GM20000 (cell line): ENCODE measurements around the gene SMIM33.

ENCODE experiments used
- DNase-seq: peaks from one replicate; pipeline ENCODE4 v3.0.0; 2012; ENCODE audit warnings: low spot score
- CTCF ChIP-seq: IDR thresholded peaks from 2 replicates; pipeline ENCODE4 v1.5.1; 2012; ENCODE audit warnings: mild to moderate bottlenecking, control low read depth; ENCODE audit errors: extremely low read depth, missing control alignments

SMIM33 gene

GRCh38 chr5:139458580-139459407 is 12.0 kb upstream of the SMIM33 start:
- TF ChIP-seq CTCF, result no peak
- DNase-seq, result peak; percentile 68

GRCh38 chr5:139459451-139459934 is 11.3 kb upstream of the SMIM33 start:
- TF ChIP-seq CTCF, result no peak
- DNase-seq, result peak; percentile 44

GRCh38 chr5:139460455-139460854 is 10.3 kb upstream of the SMIM33 start:
- no peak for DNase-seq
- no peak for TF ChIP-seq CTCF

GRCh38 chr5:139461176-139461575 is 9.6 kb upstream of the SMIM33 start:
- TF ChIP-seq CTCF, result no peak
- DNase-seq, result no peak

- no peak for DNase-seq
Measured at GRCh38 chr5:139461698-139462097, 9.1 kb upstream of the SMIM33 start.

GRCh38 chr5:139462586-139463276 is 8.1 kb upstream of the SMIM33 start, which contains the start of gene ECSCR:
Gene ECSCR, minus strand, starts transcription at chr5:139462743. Its CDS starts 73 bp downstream, at chr5:139462670.
- TF ChIP-seq CTCF, result no peak
- DNase-seq, result no peak

More at GRCh38 chr5:139461698-139462097, 9.1 kb upstream of the SMIM33 start:
- TF ChIP-seq CTCF, result no peak

GRCh38 chr5:139468421-139468931 is 2.3 kb upstream of the SMIM33 start:
- no peak for DNase-seq
- TF ChIP-seq CTCF, result no peak
